ENCODE results near the gene KY.

KY gene

GRCh38 chr3:134667956-134668355 lies 17.1 kb upstream of the KY start:
- TF ChIP-seq POLR2AphosphoS5 (IDR thresholded peaks at IDR 0.05; ENCODE audit: low read depth, low read length) (no peak), REST (IDR thresholded peaks at IDR 0.05; ENCODE audit: insufficient read depth in 1 of 2, low read depth in 2 of 2, low read length in 2 of 2) (no peak), SIN3A (IDR thresholded peaks at IDR 0.05; ENCODE audit: borderline replicate concordance, insufficient read depth, low read length) (no peak), FOXP2 (optimal IDR thresholded peaks at IDR 0.05; ENCODE audit: borderline replicate concordance, extremely low read depth, extremely low read length, insufficient read depth) (no peak), TAF1 (IDR thresholded peaks at IDR 0.05; ENCODE audit: borderline replicate concordance, insufficient read depth, low read length) (no peak)

- no peak for TF ChIP-seq SIN3A (IDR thresholded peaks at IDR 0.05; ENCODE audit: borderline replicate concordance, insufficient read depth, low read length)
- no peak for TF ChIP-seq POLR2AphosphoS5 (IDR thresholded peaks at IDR 0.05; ENCODE audit: low read depth, low read length)
- TF ChIP-seq FOXP2 (optimal IDR thresholded peaks at IDR 0.05; ENCODE audit: borderline replicate concordance, extremely low read depth, extremely low read length, insufficient read depth), result no peak
- TF ChIP-seq REST (IDR thresholded peaks at IDR 0.05; ENCODE audit: insufficient read depth in 1 of 2, low read depth in 2 of 2, low read length in 2 of 2), result no peak
- TF ChIP-seq TAF1 (IDR thresholded peaks at IDR 0.05; ENCODE audit: borderline replicate concordance, insufficient read depth, low read length), result no peak
Observed at GRCh38 chr3:134667406-134667805, 16.6 kb upstream of the KY start.

- TF ChIP-seq FOXP2 (optimal IDR thresholded peaks at IDR 0.05; ENCODE audit: borderline replicate concordance, extremely low read depth, extremely low read length, insufficient read depth) (no peak), REST (IDR thresholded peaks at IDR 0.05; ENCODE audit: insufficient read depth in 1 of 2, low read depth in 2 of 2, low read length in 2 of 2) (no peak), TAF1 (IDR thresholded peaks at IDR 0.05; ENCODE audit: borderline replicate concordance, insufficient read depth, low read length) (no peak), SIN3A (IDR thresholded peaks at IDR 0.05; ENCODE audit: borderline replicate concordance, insufficient read depth, low read length) (no peak)
Observed at GRCh38 chr3:134666885-134667284, 16.1 kb upstream of the KY start.

GRCh38 chr3:134666466-134666865 lies 15.6 kb upstream of the KY start:
- TF ChIP-seq SIN3A (IDR thresholded peaks at IDR 0.05; ENCODE audit: borderline replicate concordance, insufficient read depth, low read length) (no peak), REST (IDR thresholded peaks at IDR 0.05; ENCODE audit: insufficient read depth in 1 of 2, low read depth in 2 of 2, low read length in 2 of 2) (no peak), TAF1 (IDR thresholded peaks at IDR 0.05; ENCODE audit: borderline replicate concordance, insufficient read depth, low read length) (no peak), FOXP2 (optimal IDR thresholded peaks at IDR 0.05; ENCODE audit: borderline replicate concordance, extremely low read depth, extremely low read length, insufficient read depth) (no peak), POLR2AphosphoS5 (IDR thresholded peaks at IDR 0.05; ENCODE audit: low read depth, low read length) (no peak)

- no peak for TF ChIP-seq REST (IDR thresholded peaks at IDR 0.05; ENCODE audit: insufficient read depth in 1 of 2, low read depth in 2 of 2, low read length in 2 of 2)
- no peak for TF ChIP-seq POLR2AphosphoS5 (IDR thresholded peaks at IDR 0.05; ENCODE audit: low read depth, low read length)
- no peak for TF ChIP-seq FOXP2 (optimal IDR thresholded peaks at IDR 0.05; ENCODE audit: borderline replicate concordance, extremely low read depth, extremely low read length, insufficient read depth)
- TF ChIP-seq TAF1 (IDR thresholded peaks at IDR 0.05; ENCODE audit: borderline replicate concordance, insufficient read depth, low read length), result no peak
- TF ChIP-seq SIN3A (IDR thresholded peaks at IDR 0.05; ENCODE audit: borderline replicate concordance, insufficient read depth, low read length), result no peak
Observed at GRCh38 chr3:134666052-134666451, 15.2 kb upstream of the KY start.
